Measurements from ENCODE around the gene IER3. TPM values are rescaled to one million over a fixed set of nuclear protein-coding genes. Genes with fewer than 3 reads are reported as not detected.
"Not testable (repeated sequence)": the region's sequence is repeated elsewhere in the genome, so short reads cannot be mapped to it uniquely, and the experiment has no call there.

The IER3 gene
- total RNA-seq, 2 experiments from 2014 or later, result 375 to 386 TPM

- POLR2A ChIA-PET, result interaction anchor here (1.0 kb wide), 2 partner anchors 12 to 13 kb away, joined by 3 read pairs; partner anchors contain the start of gene IER3
- intact Hi-C loops (cut with micrococcal nuclease), result no loop called here
- CTCF ChIA-PET, result interaction anchor here (0.8 to 1.3 kb wide), 2 partner anchors 9 to 65 kb away, joined by 3 to 4 read pairs; no protein-coding TSS in a partner anchor
- Mint-ChIP-seq H3K27ac (peak overlapping the region; percentile 50), H3K27me3 (no peaks in the 10 kb centered on the region), H3K36me3 (ENCODE audit: low read depth) (no peaks in the 10 kb centered on the region), H3K4me3 (no peak overlapping the region), H3K4me1 (ENCODE audit: low read depth) (peaks cover 35% of the 10 kb centered on the region), H3K9me3 (peaks cover 1% of the 10 kb centered on the region)
- no peak for TF ChIP-seq CTCF (IDR thresholded peaks at IDR 0.05)
- no peak for DNase-seq
- no peak for ATAC-seq
Observed at GRCh38 chr6:30757261-30757904, 13.0 kb upstream of the IER3 start.

DNA sequence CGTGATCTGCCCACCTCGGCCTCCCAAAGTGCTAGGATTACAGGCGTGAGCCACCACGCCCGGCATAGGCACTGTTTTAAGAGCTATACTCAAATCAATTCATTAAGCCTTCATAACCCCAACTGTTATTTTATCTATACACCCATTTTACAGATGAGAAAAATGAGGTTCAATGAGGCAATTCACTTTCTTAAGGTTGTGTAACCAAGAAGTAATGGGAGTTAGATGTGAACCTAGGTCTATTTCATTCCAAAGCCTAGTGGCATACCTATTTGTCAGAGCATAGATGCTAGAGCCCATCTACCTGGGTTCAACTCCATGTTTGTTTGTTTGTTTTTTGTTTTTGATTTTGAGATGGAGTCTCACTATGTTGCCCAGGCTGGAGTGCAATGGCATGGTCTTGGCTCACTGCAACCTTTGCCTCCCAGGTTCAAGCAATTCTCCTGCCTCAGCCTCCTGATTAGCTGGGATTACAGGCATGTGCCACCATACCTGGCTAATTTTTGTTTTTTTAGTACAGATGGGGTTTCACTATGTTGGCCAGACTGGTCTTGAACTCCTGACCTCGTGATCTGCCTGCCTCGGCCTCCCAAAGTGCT lies 12.2 kb upstream of the IER3 start:
- peaks cover 35% of the 10 kb centered on the region for H3K4me1 Mint-ChIP-seq (ENCODE audit: low read depth)
- H3K4me3 Mint-ChIP-seq; H3K27ac Mint-ChIP-seq; DNase-seq; H3K27me3 Mint-ChIP-seq; H3K36me3 Mint-ChIP-seq (ENCODE audit: low read depth); intact Hi-C loops (cut with micrococcal nuclease); ATAC-seq; H3K9me3 Mint-ChIP-seq: not testable (repeated sequence)
- CTCF ChIA-PET, result interaction anchor here (0.8 to 1.3 kb wide), 2 partner anchors 10 to 66 kb away, joined by 3 to 4 read pairs; no protein-coding TSS in a partner anchor
- POLR2A ChIA-PET, result interaction anchor here (1.0 to 1.7 kb wide), 2 partner anchors 12 kb away, joined by 3 to 6 read pairs; partner anchors contain the start of gene IER3

DNA sequence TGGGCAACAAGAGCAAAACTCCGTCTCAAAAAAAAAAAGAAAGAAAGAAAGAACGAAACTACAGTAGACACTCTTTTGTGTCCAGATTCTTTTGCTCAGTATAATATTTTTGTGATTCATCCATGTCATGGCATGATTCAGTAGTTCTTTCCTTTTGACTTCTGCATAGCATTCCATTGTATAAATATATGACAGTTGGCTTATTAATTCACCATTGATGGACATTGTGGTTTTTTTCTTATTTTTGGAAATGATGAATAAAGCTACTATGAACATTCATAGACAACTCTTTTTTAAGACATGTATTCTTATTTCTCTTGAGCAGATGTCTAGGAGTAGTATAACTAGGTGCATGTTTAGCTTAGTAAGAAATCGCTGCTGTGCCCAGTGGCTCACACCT lies 10.3 kb upstream of the IER3 start:
- Mint-ChIP-seq H3K4me3 (no peak overlapping the region), H3K36me3 (ENCODE audit: low read depth) (no peaks in the 10 kb centered on the region), H3K27ac (no peak overlapping the region), H3K9me3 (no peaks in the 10 kb centered on the region), H3K27me3 (no peaks in the 10 kb centered on the region), H3K4me1 (ENCODE audit: low read depth) (peaks cover 26% of the 10 kb centered on the region)
- CTCF ChIA-PET, result interaction anchor here (0.8 to 1.4 kb wide), 3 partner anchors 10 to 24 kb away, joined by 3 to 5 read pairs (median 4); partner anchors contain the start of gene IER3
- ATAC-seq (no peak), DNase-seq (no peak)
- POLR2A ChIA-PET, result interaction anchor here (1.7 kb wide), 1 partner anchor 14 kb away, joined by 6 read pairs; no protein-coding TSS in a partner anchor
- TF ChIP-seq CTCF (IDR thresholded peaks at IDR 0.05), result no peak
- intact Hi-C loops (cut with micrococcal nuclease), result no loop called here

GRCh38 chr6:30752157-30752927 lies 8.0 kb upstream of the IER3 start:
- POLR2A ChIA-PET, result interaction anchor here (1.6 to 2.5 kb wide), 2 partner anchors 11 to 16 kb away, joined by 6 to 9 read pairs; no protein-coding TSS in a partner anchor
- ATAC-seq (no peak), DNase-seq (no peak)
- H3K27me3 Mint-ChIP-seq, result no peaks in the 10 kb centered on the region
- H3K36me3 Mint-ChIP-seq (ENCODE audit: low read depth), result no peaks in the 10 kb centered on the region
- no peak overlapping the region for H3K4me3 Mint-ChIP-seq
- peaks cover 34% of the 10 kb centered on the region for H3K4me1 Mint-ChIP-seq (ENCODE audit: low read depth)
- no peaks in the 10 kb centered on the region for H3K9me3 Mint-ChIP-seq
- H3K27ac Mint-ChIP-seq, result no peak overlapping the region
- intact Hi-C loops (cut with micrococcal nuclease), result no loop called here
- TF ChIP-seq CTCF (IDR thresholded peaks at IDR 0.05), result no peak
- CTCF ChIA-PET, result interaction anchor here (1.1 to 1.8 kb wide), 3 partner anchors 21 to 78 kb away, joined by 4 to 6 read pairs (median 5); no protein-coding TSS in a partner anchor

GRCh38 chr6:30750379-30750668 lies 6.0 kb upstream of the IER3 start:
- H3K4me3 Mint-ChIP-seq, result no peak overlapping the region
- ChIA-PET CTCF (no interaction called here), POLR2A (no interaction called here)
- H3K9me3 Mint-ChIP-seq, result no peaks in the 10 kb centered on the region
- TF ChIP-seq CTCF (IDR thresholded peaks at IDR 0.05), result no peak
- ATAC-seq, result no peak
- H3K27ac Mint-ChIP-seq, result no peak overlapping the region
- H3K4me1 Mint-ChIP-seq (ENCODE audit: low read depth), result peaks cover 44% of the 10 kb centered on the region
- no peaks in the 10 kb centered on the region for H3K27me3 Mint-ChIP-seq
- no peaks in the 10 kb centered on the region for H3K36me3 Mint-ChIP-seq (ENCODE audit: low read depth)
- intact Hi-C loops (cut with micrococcal nuclease), result no loop called here
- DNase-seq, result no peak
